ENCODE measurements around the gene THRSP.

Gene THRSP

DNA sequence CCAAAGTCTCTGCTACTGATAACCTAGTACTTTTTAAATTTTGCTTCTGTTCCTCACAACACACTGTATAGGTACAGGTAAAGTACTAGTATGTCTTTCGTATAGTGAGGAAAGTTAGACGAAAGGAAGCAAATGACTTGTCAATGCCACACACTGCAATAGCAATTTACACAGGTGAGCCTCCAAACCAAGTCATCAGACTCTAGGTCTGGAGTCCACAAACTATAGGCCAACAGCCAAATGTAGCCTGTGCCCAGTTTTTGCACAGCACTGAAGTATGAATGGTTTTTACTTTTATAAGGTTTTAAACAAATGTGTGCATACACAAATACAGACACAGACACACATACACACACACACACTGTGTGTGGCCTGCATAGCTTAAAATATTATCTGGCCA is 47.6 kb downstream of the THRSP start:
- Histone ChIP-seq H3K9me3 (ENCODE audit: insufficient read depth, low read depth, low read length) (no peaks in the 10 kb centered on the region), H3K79me1 (ENCODE audit: low read length) (no peaks in the 10 kb centered on the region), H4K12ac (ENCODE audit: low read depth, low read length) (no peak overlapping the region), H3K4me2 (ENCODE audit: low read length) (no peak overlapping the region), H3K36me3 (ENCODE audit: control insufficient read depth in 1 of 2, insufficient read depth in 2 of 2, low read length in 2 of 2) (peaks cover 10 to 13% of the 10 kb centered on the region in 2 experiments), H3K4me3 (ENCODE audit: low read depth, low read length) (no peak overlapping the region), H3K4ac (ENCODE audit: low read depth, low read length) (no peak overlapping the region), H3K14ac (ENCODE audit: low read length) (no peak overlapping the region), H2BK12ac (ENCODE audit: low read length) (no peak overlapping the region), H3K18ac (ENCODE audit: low read length) (no peak overlapping the region), H3K79me2 (ENCODE audit: control insufficient read depth, insufficient read depth, low read length, poor library complexity) (no peaks in the 10 kb centered on the region), H3K9ac (ENCODE audit: low read length) (no peak overlapping the region), H2AFZ (ENCODE audit: insufficient read depth, low read length, poor library complexity) (no peak overlapping the region), H2AK5ac (ENCODE audit: low read length) (no peak overlapping the region), H4K91ac (ENCODE audit: low read depth, low read length) (no peak overlapping the region), H3K27me3 (ENCODE audit: insufficient read depth, low read length) (no peaks in the 10 kb centered on the region), H2BK5ac (ENCODE audit: low read depth, low read length, poor library complexity) (no peak overlapping the region), H3K4me1 (ENCODE audit: control insufficient read depth in 1 of 2, insufficient read depth in 2 of 2, low read length in 2 of 2) (peaks cover 0 to 4% of the 10 kb centered on the region in 2 experiments), H2BK120ac (ENCODE audit: insufficient read depth, low read length, poor library complexity) (no peak overlapping the region), H3K23ac (ENCODE audit: low read length) (no peak overlapping the region), H3K27ac (ENCODE audit: low read depth, low read length) (no peak overlapping the region), H4K8ac (ENCODE audit: low read depth, low read length) (no peak overlapping the region)
- no CpG with 5 or more reads among the region's 2 CpGs for WGBS (ENCODE audit: extremely low coverage, insufficient coverage, insufficient read length)
- no peak for DNase-seq

DNA sequence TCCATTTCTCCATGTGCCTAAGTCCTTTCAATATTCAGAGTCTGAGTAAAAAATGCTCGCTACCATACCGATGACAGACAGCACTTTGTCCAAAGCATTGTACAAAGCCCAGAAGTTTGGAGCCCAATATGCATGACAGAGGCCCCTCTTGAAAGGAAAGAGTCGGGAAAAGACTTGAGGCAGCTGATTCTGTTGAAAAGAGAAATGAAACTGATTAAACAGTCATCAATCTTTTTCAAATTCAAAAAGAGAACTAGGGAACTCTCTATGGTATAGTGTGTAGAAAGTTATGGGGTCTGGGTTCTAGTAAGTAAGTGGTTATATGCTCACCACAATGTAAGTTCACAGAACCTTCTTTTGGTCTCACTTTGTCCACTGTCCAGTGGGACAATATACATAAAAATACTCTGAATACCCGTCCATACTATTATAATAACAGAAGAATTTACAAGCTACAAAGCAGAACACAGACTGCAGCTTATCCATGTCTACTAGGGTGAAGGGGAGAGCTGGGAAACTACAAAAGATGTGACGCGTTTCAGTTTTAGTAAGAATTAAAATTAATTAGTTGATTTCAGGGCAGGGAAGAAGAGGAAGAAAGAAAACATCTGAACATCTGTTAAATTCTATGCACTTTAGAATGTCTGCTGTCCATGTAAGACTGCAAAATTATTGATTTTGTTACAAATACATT is 49.1 kb downstream of the THRSP start:
- H2BK12ac ChIP-seq (ENCODE audit: low read length): no peak overlapping the region
- no peak overlapping the region for H2BK120ac ChIP-seq (ENCODE audit: insufficient read depth, low read length, poor library complexity)
- no peak overlapping the region for H3K27ac ChIP-seq (ENCODE audit: low read depth, low read length)
- H3K9ac ChIP-seq (ENCODE audit: low read length): no peak overlapping the region
- H4K91ac ChIP-seq (ENCODE audit: low read depth, low read length): no peak overlapping the region
- H3K4me3 ChIP-seq (ENCODE audit: low read depth, low read length): no peak overlapping the region
- H3K79me1 ChIP-seq (ENCODE audit: low read length): no peaks in the 10 kb centered on the region
- peaks cover 10 to 13% of the 10 kb centered on the region in 2 experiments for H3K36me3 ChIP-seq (ENCODE audit: control insufficient read depth in 1 of 2, insufficient read depth in 2 of 2, low read length in 2 of 2)
- H4K8ac ChIP-seq (ENCODE audit: low read depth, low read length): no peak overlapping the region
- H3K27me3 ChIP-seq (ENCODE audit: insufficient read depth, low read length): no peaks in the 10 kb centered on the region
- H2AK5ac ChIP-seq (ENCODE audit: low read length): no peak overlapping the region
- no CpG with 5 or more reads among the region's 6 CpGs for WGBS (ENCODE audit: extremely low coverage, insufficient coverage, insufficient read length)
- no peak overlapping the region for H3K14ac ChIP-seq (ENCODE audit: low read length)
- no peak overlapping the region for H2BK5ac ChIP-seq (ENCODE audit: low read depth, low read length, poor library complexity)
- no peak overlapping the region for H4K12ac ChIP-seq (ENCODE audit: low read depth, low read length)
- H2AFZ ChIP-seq (ENCODE audit: insufficient read depth, low read length, poor library complexity): no peak overlapping the region
- no peak overlapping the region for H3K4me2 ChIP-seq (ENCODE audit: low read length)
- no peaks in the 10 kb centered on the region for H3K9me3 ChIP-seq (ENCODE audit: insufficient read depth, low read depth, low read length)
- H3K79me2 ChIP-seq (ENCODE audit: control insufficient read depth, insufficient read depth, low read length, poor library complexity): no peaks in the 10 kb centered on the region
- H3K4me1 ChIP-seq (ENCODE audit: control insufficient read depth in 1 of 2, insufficient read depth in 2 of 2, low read length in 2 of 2): peaks cover 0 to 4% of the 10 kb centered on the region in 2 experiments
- no peak overlapping the region for H3K4ac ChIP-seq (ENCODE audit: low read depth, low read length)
- DNase-seq: no peak
- no peak overlapping the region for H3K18ac ChIP-seq (ENCODE audit: low read length)
- no peak overlapping the region for H3K23ac ChIP-seq (ENCODE audit: low read length)

Measured in trophoblast cell (in vitro differentiated cells and primary cell).